Transverse colon (tissue), 4 donors: ENCODE measurements around the gene TFIP11. TPM values are rescaled to one million over a fixed set of nuclear protein-coding genes. Genes with fewer than 3 reads are reported as not detected.

Experiments used
- DNase-seq: peaks from one replicate; pipeline ENCODE4 v3.0.0-alpha.2; 2019
- H3K27ac ChIP-seq, 4 donors: fragments of 200-600 bp; sonication (generic); 2 replicates each; pipeline ENCODE4 v1.5.1; 2016 to 2018; ENCODE audit warnings: inconsistent platforms in 4 of 4
- H3K27me3 ChIP-seq: fragments of 200-600 bp; sonication (generic); 2 replicates; pipeline ENCODE4 v1.5.1; 2017; ENCODE audit warnings: inconsistent platforms
- H3K36me3 ChIP-seq, 4 donors: fragments of 200-600 bp; sonication (generic); 2 replicates each; pipeline ENCODE4 v1.5.1; 2017 to 2019; ENCODE audit warnings: inconsistent platforms in 4 of 4
- H3K4me1 ChIP-seq, 4 donors: fragments of 200-600 bp; sonication (generic); 2 replicates each; pipeline ENCODE4 v1.5.1; 2017 to 2020; ENCODE audit warnings: inconsistent platforms in 4 of 4
- H3K4me3 ChIP-seq, 4 donors: fragments of 200-600 bp; sonication (generic); 1 replicate in 1 of 4; 2 replicates in 3 of 4; pipeline versions ENCODE4 v1.5.1 to v1.6.1; 2017 to 2019; ENCODE audit warnings: inconsistent platforms in 4 of 4
- H3K9me3 ChIP-seq, 2 donors: fragments of 200-600 bp; sonication (generic); 2 replicates each; pipeline ENCODE4 v1.5.1; 2017 to 2019; ENCODE audit warnings: inconsistent platforms in 2 of 2
- CTCF ChIP-seq, 5 experiments: fragments of 200-600 bp in 3 of 5; fragments of 450-650 bp in 2 of 5; sonication (generic) in 3 of 5; IDR thresholded peaks; 1 replicate in 2 of 5; 2 replicates in 3 of 5; pipeline ENCODE4 v1.5.1; 2016 to 2017; ENCODE audit warnings: antibody characterized with exemption in 5 of 5, inconsistent platforms in 3 of 5, mild to moderate bottlenecking in 2 of 5, moderate library complexity in 1 of 5
- EP300 ChIP-seq: sonication (generic); formaldehyde crosslinking; IDR thresholded peaks from one replicate; pipeline ENCODE4 v1.6.1; 2017; ENCODE audit warnings: antibody characterized with exemption, low read depth
- POLR2A ChIP-seq: fragments of 450-650 bp; IDR thresholded peaks from one replicate; pipeline ENCODE4 v1.6.1; 2016; ENCODE audit warnings: antibody characterized with exemption, mild to moderate bottlenecking, moderate library complexity
- POLR2AphosphoS5 ChIP-seq, 3 donors: sonication (generic); formaldehyde crosslinking; IDR thresholded peaks; one replicate each; pipeline ENCODE4 v1.6.1; 2016; ENCODE audit warnings: antibody characterized with exemption in 3 of 3
- WGBS, 2 donors: methylation state at CpG; one replicate each; pipeline ENCODE4 v1.1.5; 2018; ENCODE audit warnings: low coverage in 1 of 2; 5-methylcytosine and 5-hydroxymethylcytosine counted together
- in situ Hi-C, 4 donors: fragments of 200-750 bp; cut with MboI; loops; one replicate each; pipeline versions ENCODE4 v1.15.0 to v1.15.1; 2017; ENCODE audit warnings: low sequenced_read_pairs in 3 of 4, low pct_ligation_motif_present in 1 of 4, low pct_unique_long_range_greater_than_20kb in 1 of 4
- intact Hi-C: fragments of 100-400 bp; cut with DNase I; formaldehyde crosslinking; loops from one replicate; pipeline ENCODE4 v1.15.1; 2023; ENCODE audit warnings: low total_unique reads
- total RNA-seq, 4 donors: library from RNA; depleted of rRNA; stranded (reverse); fragments of >200 nt; gene quantifications; one replicate each; pipeline ENCODE4 v1.1.0, GENCODE V29; 2016

Gene TFIP11
- total RNA-seq, 4 donors from 2014 or later, result 5.2 to 33.7 (median 31.1) TPM

GRCh38 chr22:26542831-26543230 is 30.6 kb upstream of the TFIP11 start:
- H3K36me3 ChIP-seq, result no peaks in the 10 kb centered on the region
- no peak for DNase-seq
- no peak overlapping the region for H3K27ac ChIP-seq
- H3K4me1 ChIP-seq, result no peaks in the 10 kb centered on the region
- intact Hi-C loops, result no loop called here
- 67 to 70% methylated on average over 1 to 3 of the region's 3 CpGs for WGBS, 2 donors
- no peak overlapping the region for H3K4me3 ChIP-seq
- TF ChIP-seq POLR2A (no peak), POLR2AphosphoS5 (IDR thresholded peaks at IDR 0.05) (no peak), EP300 (no peak), CTCF (IDR thresholded peaks at IDR 0.05) (no peak)
- in situ Hi-C loops, result no loop called here
- H3K9me3 ChIP-seq, result no peaks in the 10 kb centered on the region
- no peaks in the 10 kb centered on the region for H3K27me3 ChIP-seq

GRCh38 chr22:26541167-26541819 is 29.0 kb upstream of the TFIP11 start:
- no peaks in the 10 kb centered on the region for H3K36me3 ChIP-seq
- no peaks in the 10 kb centered on the region for H3K27me3 ChIP-seq
- H3K27ac ChIP-seq, result no peak overlapping the region
- no peaks in the 10 kb centered on the region for H3K4me1 ChIP-seq
- intact Hi-C loops, result no loop called here
- no peaks in the 10 kb centered on the region for H3K9me3 ChIP-seq
- TF ChIP-seq POLR2A (no peak), EP300 (no peak), POLR2AphosphoS5 (IDR thresholded peaks at IDR 0.05) (no peak), CTCF (IDR thresholded peaks at IDR 0.05) (no peak)
- 99% methylated on average over 22 of the region's 47 CpGs; no CpG with 5 or more reads in 1 of the 2 donors for WGBS, 2 donors
- no peak for DNase-seq
- in situ Hi-C loops, result no loop called here
- no peak overlapping the region for H3K4me3 ChIP-seq

GRCh38 chr22:26540119-26540518 is 27.8 kb upstream of the TFIP11 start:
- H3K27ac ChIP-seq, result no peak overlapping the region
- whole genome bisulfite sequencing, 2 donors, result 98% methylated on average over 2 of the region's 2 CpGs; no CpG with 5 or more reads in 1 of the 2 donors
- no peaks in the 10 kb centered on the region for H3K27me3 ChIP-seq
- no peak for TF ChIP-seq CTCF (IDR thresholded peaks at IDR 0.05)
- no peak for TF ChIP-seq EP300
- no peak for TF ChIP-seq POLR2A
- TF ChIP-seq POLR2AphosphoS5 (IDR thresholded peaks at IDR 0.05), result no peak
- no peak for DNase-seq
- no peaks in the 10 kb centered on the region for H3K4me1 ChIP-seq
- intact Hi-C loops, result no loop called here
- H3K36me3 ChIP-seq, result no peaks in the 10 kb centered on the region
- in situ Hi-C loops, result no loop called here
- H3K4me3 ChIP-seq, result no peak overlapping the region
- H3K9me3 ChIP-seq, result no peaks in the 10 kb centered on the region

GRCh38 chr22:26536762-26537134 is 24.5 kb upstream of the TFIP11 start:
- no peaks in the 10 kb centered on the region for H3K4me1 ChIP-seq
- WGBS, 2 donors, result 95 to 100% methylated on average over 1 to 3 of the region's 3 CpGs
- no peaks in the 10 kb centered on the region for H3K27me3 ChIP-seq
- no peak overlapping the region for H3K4me3 ChIP-seq
- intact Hi-C loops, result no loop called here
- peaks cover 0 to 4% (median 0%) of the 10 kb centered on the region in 4 donors for H3K36me3 ChIP-seq
- no peak for DNase-seq
- TF ChIP-seq POLR2A (no peak), POLR2AphosphoS5 (IDR thresholded peaks at IDR 0.05) (no peak), EP300 (no peak), CTCF (IDR thresholded peaks at IDR 0.05) (no peak)
- in situ Hi-C loops, result no loop called here
- H3K9me3 ChIP-seq, result no peaks in the 10 kb centered on the region
- no peak overlapping the region for H3K27ac ChIP-seq
